Measurements from ENCODE around the gene EXOSC3. TPM values are rescaled to one million over a fixed set of nuclear protein-coding genes. Genes with fewer than 3 reads are reported as not detected.

Gene EXOSC3
- total and polyA plus RNA-seq, 2 of the 13 experiments (the other 11 are each of a cell fraction or from before 2014, with no cell fraction given) = 17.5 to 68.7 TPM

GRCh38 chr9:37732952-37733351 is 51.9 kb downstream of the EXOSC3 start (continued):
- TF ChIP-seq CENPBD1 (CRISPR knock-in tag; IDR thresholded peaks at IDR 0.05; ENCODE audit: borderline replicate concordance, low read depth) = no peak

- H3K79me2 ChIP-seq (ENCODE audit: insufficient read depth, low read length) = no peaks in the 10 kb centered on the region
- DNase-seq (ENCODE audit: low spot score) = no peak
- no peak for FAIRE-seq
- in situ Hi-C loops (cut with HindIII; ENCODE audit: extremely low pct_ligation_motif_present, low pct_unique_long_range_greater_than_20kb) (loop anchor here (25.0 kb wide), 1 partner anchor 245 kb away; the partner anchor contains the start of gene POLR1E), intact Hi-C loops (cut with micrococcal nuclease; ENCODE audit: unreplicated experiment) (no loop called here)
- no peak overlapping the region for H3K4me3 ChIP-seq (replicated peaks in 1 of 3; ENCODE audit: insufficient read depth in 1 of 3, low read depth in 2 of 3, low read length in 3 of 3)
- peaks cover 4 to 53% of the 10 kb centered on the region in 2 experiments; a peak in 4 of 5 replicates for H3K27me3 ChIP-seq (ENCODE audit: control insufficient read depth in 1 of 2, insufficient read depth in 2 of 2, low read length in 2 of 2)
- no peaks in the 10 kb centered on the region for H3K36me3 ChIP-seq (replicated peaks in 1 of 2; ENCODE audit: control insufficient read depth in 1 of 2, insufficient read depth in 2 of 2, low read length in 2 of 2)
- 44% methylated on average over 10 of the region's 10 CpGs for WGBS (ENCODE audit: low lambda C conversion rate)
- ATAC-seq = no peak
- H3K9ac ChIP-seq (ENCODE audit: insufficient read depth, low read depth, low read length) = no peak overlapping the region
- no peak for TF ChIP-seq SP5 (CRISPR knock-in tag; IDR thresholded peaks at IDR 0.05; ENCODE audit: borderline replicate concordance, low read depth)
- TF ChIP-seq ZNF570 (CRISPR knock-in tag; IDR thresholded peaks at IDR 0.05; ENCODE audit: borderline replicate concordance) = no peak
- TF ChIP-seq ZNF879 (CRISPR knock-in tag; IDR thresholded peaks at IDR 0.05) = no peak
- no peak for TF ChIP-seq POLR2A (IDR thresholded peaks at IDR 0.05; ENCODE audit: insufficient read depth in 1 of 2, low read depth in 2 of 2, low read length in 2 of 2)
- TF ChIP-seq HOMEZ (CRISPR knock-in tag; IDR thresholded peaks at IDR 0.05; ENCODE audit: low read depth) = no peak
- no peak for TF ChIP-seq ZNF326 (CRISPR knock-in tag; IDR thresholded peaks at IDR 0.05; ENCODE audit: borderline replicate concordance)
- TF ChIP-seq CENPX (CRISPR knock-in tag; IDR thresholded peaks at IDR 0.05) = no peak
- TF ChIP-seq MIXL1 (CRISPR knock-in tag; IDR thresholded peaks at IDR 0.05) = no peak
- TF ChIP-seq TBX3 (IDR thresholded peaks at IDR 0.05; ENCODE audit: borderline replicate concordance) = no peak
- TF ChIP-seq PRPF4 (IDR thresholded peaks at IDR 0.05; ENCODE audit: low read depth, low read length, poor library complexity, severe bottlenecking) = no peak
- TF ChIP-seq SNAI1 (CRISPR knock-in tag; IDR thresholded peaks at IDR 0.05; ENCODE audit: borderline replicate concordance) = no peak
- no peak for TF ChIP-seq TEAD2 (CRISPR knock-in tag; IDR thresholded peaks at IDR 0.05)
- TF ChIP-seq RFX3 (CRISPR knock-in tag; IDR thresholded peaks at IDR 0.05) = no peak
- no peak for TF ChIP-seq MEIS2 (CRISPR knock-in tag; IDR thresholded peaks at IDR 0.05)
- TF ChIP-seq NR2F2 (IDR thresholded peaks at IDR 0.05; ENCODE audit: borderline replicate concordance, low read depth) = no peak
- TF ChIP-seq THAP8 (CRISPR knock-in tag; IDR thresholded peaks at IDR 0.05; ENCODE audit: borderline replicate concordance) = no peak
- no peak overlapping the region for H3K27ac ChIP-seq (ENCODE audit: extremely low read length, insufficient read depth, low read length)
- no peaks in the 10 kb centered on the region for H3K4me1 ChIP-seq (ENCODE audit: insufficient read depth, low read length)
- no peak overlapping the region for H2AFZ ChIP-seq (ENCODE audit: low read length)
- H3K9me3 ChIP-seq (ENCODE audit: low read length) = no peaks in the 10 kb centered on the region
- BruUV-seq (replicated peaks) = no TSS peak
- CTCF ChIA-PET (ENCODE audit: low intra/inter-chr PET ratio, low total read pairs) = no interaction called here
- POLR2A ChIA-PET = no interaction called here
- no peaks in the 10 kb centered on the region for H4K20me1 ChIP-seq (ENCODE audit: insufficient read depth, low read length)
- H3K4me2 ChIP-seq (ENCODE audit: low read depth, low read length) = no peak overlapping the region
Observed at GRCh38 chr9:37732086-37732741, 52.6 kb downstream of the EXOSC3 start.
